ENCODE measurements around the gene ZNF85. TPM values are rescaled to one million over a fixed set of nuclear protein-coding genes. Genes with fewer than 3 reads are reported as not detected.

Gene ZNF85
- total RNA-seq: 4.8 and 6.2 TPM in 2 replicates
- long read RNA-seq, transcript ZNF85-202 (4 exons, 2,296 nt): minor isoform, 5 of 28 reads
- long read RNA-seq, transcript ZNF85-201 (4 exons, 1,531 nt): major isoform, 18 of 28 reads
- long read RNA-seq, partial matches to known transcripts: 0 of 28 reads
- long read RNA-seq, other reads (novel, unspliced or antisense): 3 of 28 reads

- DNase-seq (ENCODE audit: extremely low spot score, unreplicated experiment): peak; percentile 95
Observed at GRCh38 chr19:20923077-20923871, at the start of gene ZNF85. Gene ZNF85 (plus strand): TSS chr19:20923251. CDS start chr19:20923401, 150 bp downstream.

GRCh38 chr19:20879501-20879900 is 43.5 kb upstream of the ZNF85 start:
- DNase-seq (ENCODE audit: extremely low spot score, unreplicated experiment): no peak
- Mint-ChIP-seq H3K4me3 (ENCODE audit: unreplicated experiment) (no peak overlapping the region), H3K9me3 (ENCODE audit: unreplicated experiment) (peaks cover 85% of the 10 kb centered on the region), H3K4me1 (ENCODE audit: unreplicated experiment) (no peaks in the 10 kb centered on the region), H3K36me3 (ENCODE audit: unreplicated experiment) (no peaks in the 10 kb centered on the region), H3K27ac (ENCODE audit: unreplicated experiment) (no peak overlapping the region), H3K27me3 (ENCODE audit: unreplicated experiment) (no peaks in the 10 kb centered on the region)
- no peak for TF ChIP-seq CTCF (IDR thresholded peaks at IDR 0.05)

More at GRCh38 chr19:20923077-20923871, at the start of gene ZNF85:
- Mint-ChIP-seq H3K4me1 (ENCODE audit: unreplicated experiment) (peaks cover 18% of the 10 kb centered on the region), H3K27ac (ENCODE audit: unreplicated experiment) (peak within 1 kb of the TSS; percentile 100), H3K36me3 (ENCODE audit: unreplicated experiment) (peaks cover 4% of the 10 kb centered on the region), H3K4me3 (ENCODE audit: unreplicated experiment) (peak within 1 kb of the TSS; percentile 98), H3K27me3 (ENCODE audit: unreplicated experiment) (no peaks in the 10 kb centered on the region), H3K9me3 (ENCODE audit: unreplicated experiment) (peaks cover 5% of the 10 kb centered on the region)
- no peak for TF ChIP-seq CTCF (IDR thresholded peaks at IDR 0.05)

GRCh38 chr19:20912973-20913372 is 10.1 kb upstream of the ZNF85 start:
- H3K4me1 Mint-ChIP-seq (ENCODE audit: unreplicated experiment): no peaks in the 10 kb centered on the region
- no peak overlapping the region for H3K4me3 Mint-ChIP-seq (ENCODE audit: unreplicated experiment)
- peaks cover 69% of the 10 kb centered on the region for H3K9me3 Mint-ChIP-seq (ENCODE audit: unreplicated experiment)
- TF ChIP-seq CTCF (IDR thresholded peaks at IDR 0.05): no peak
- H3K36me3 Mint-ChIP-seq (ENCODE audit: unreplicated experiment): no peaks in the 10 kb centered on the region
- no peak overlapping the region for H3K27ac Mint-ChIP-seq (ENCODE audit: unreplicated experiment)
- no peaks in the 10 kb centered on the region for H3K27me3 Mint-ChIP-seq (ENCODE audit: unreplicated experiment)
- no peak for DNase-seq (ENCODE audit: extremely low spot score, unreplicated experiment)

GRCh38 chr19:20925481-20925880 is 2.4 kb downstream of the ZNF85 start:
- no peak for TF ChIP-seq CTCF (IDR thresholded peaks at IDR 0.05)
- no peak overlapping the region for H3K4me3 Mint-ChIP-seq (ENCODE audit: unreplicated experiment)
- H3K36me3 Mint-ChIP-seq (ENCODE audit: unreplicated experiment): peaks cover 11% of the 10 kb centered on the region
- DNase-seq (ENCODE audit: extremely low spot score, unreplicated experiment): peak; percentile 11
- H3K27ac Mint-ChIP-seq (ENCODE audit: unreplicated experiment): no peak overlapping the region
- peaks cover 5% of the 10 kb centered on the region for H3K9me3 Mint-ChIP-seq (ENCODE audit: unreplicated experiment)
- no peaks in the 10 kb centered on the region for H3K27me3 Mint-ChIP-seq (ENCODE audit: unreplicated experiment)
- peaks cover 18% of the 10 kb centered on the region for H3K4me1 Mint-ChIP-seq (ENCODE audit: unreplicated experiment)

GRCh38 chr19:20926796-20927195 is 3.7 kb downstream of the ZNF85 start:
- Mint-ChIP-seq H3K4me1 (ENCODE audit: unreplicated experiment) (peaks cover 18% of the 10 kb centered on the region), H3K27ac (ENCODE audit: unreplicated experiment) (no peak overlapping the region), H3K36me3 (ENCODE audit: unreplicated experiment) (peaks cover 11% of the 10 kb centered on the region), H3K27me3 (ENCODE audit: unreplicated experiment) (no peaks in the 10 kb centered on the region), H3K9me3 (ENCODE audit: unreplicated experiment) (peaks cover 5% of the 10 kb centered on the region), H3K4me3 (ENCODE audit: unreplicated experiment) (no peak overlapping the region)
- TF ChIP-seq CTCF (IDR thresholded peaks at IDR 0.05): no peak
- no peak for DNase-seq (ENCODE audit: extremely low spot score, unreplicated experiment)
